NCI-H748 treated with DMSO at 0.1 percent for 48 hours (cell line): ENCODE data around the gene ACD.

Experiments used
- DNase-seq: peaks from one replicate; lab custom pipeline; 2025; lab: John Stamatoyannopoulos, UW

Gene ACD

DNA sequence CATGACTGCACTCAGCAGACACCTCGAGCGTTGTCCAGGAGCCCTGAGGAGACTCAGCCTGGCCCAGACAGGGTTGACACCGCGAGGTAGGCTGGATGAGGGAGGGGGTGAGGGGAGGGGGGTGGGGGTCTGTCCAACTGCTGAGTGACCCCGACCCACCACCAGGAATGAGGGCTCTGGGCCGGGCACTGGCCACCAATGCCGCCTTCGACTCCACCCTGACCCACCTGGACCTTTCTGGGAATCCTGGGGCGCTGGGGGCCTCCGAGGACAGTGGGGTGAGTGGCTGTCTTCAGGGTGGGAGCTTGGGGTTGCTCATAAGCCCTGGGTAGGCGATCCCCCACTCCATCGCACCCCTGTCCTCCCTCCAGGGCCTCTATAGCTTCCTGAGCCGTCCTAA is 12.4 kb downstream of the ACD start:
- no peak for DNase-seq

DNA sequence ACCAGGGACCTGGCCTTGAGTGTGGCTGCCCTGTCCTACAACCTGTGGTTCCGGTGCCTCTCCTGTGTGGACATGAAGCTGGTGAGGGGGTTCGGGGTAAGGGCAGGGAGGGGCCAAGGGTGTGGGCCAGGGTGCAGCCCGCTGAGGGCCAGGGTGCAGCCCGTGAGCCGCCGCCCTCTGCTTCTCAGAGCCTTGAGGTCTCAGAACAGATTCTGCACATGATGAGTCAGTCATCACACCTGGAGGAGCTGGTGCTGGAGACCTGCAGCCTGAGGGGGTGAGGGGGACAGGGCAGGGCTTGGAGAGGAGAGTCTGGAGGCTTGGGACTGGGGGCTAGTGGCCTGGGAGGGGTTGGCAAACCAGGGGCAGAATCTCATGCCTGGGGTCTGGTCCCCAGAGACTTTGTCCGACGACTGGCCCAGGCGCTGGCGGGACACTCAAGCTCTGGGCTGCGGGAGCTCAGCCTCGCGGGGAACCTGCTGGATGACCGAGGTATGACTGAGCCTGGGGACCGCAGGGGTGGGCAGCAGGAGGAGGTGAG is 12.9 kb downstream of the ACD start:
- no peak for DNase-seq

GRCh38 chr16:67645397-67646121 is 14.5 kb downstream of the ACD start:
- no peak for DNase-seq

GRCh38 chr16:67644038-67644437 is 16.0 kb downstream of the ACD start:
- DNase-seq = no peak

DNA sequence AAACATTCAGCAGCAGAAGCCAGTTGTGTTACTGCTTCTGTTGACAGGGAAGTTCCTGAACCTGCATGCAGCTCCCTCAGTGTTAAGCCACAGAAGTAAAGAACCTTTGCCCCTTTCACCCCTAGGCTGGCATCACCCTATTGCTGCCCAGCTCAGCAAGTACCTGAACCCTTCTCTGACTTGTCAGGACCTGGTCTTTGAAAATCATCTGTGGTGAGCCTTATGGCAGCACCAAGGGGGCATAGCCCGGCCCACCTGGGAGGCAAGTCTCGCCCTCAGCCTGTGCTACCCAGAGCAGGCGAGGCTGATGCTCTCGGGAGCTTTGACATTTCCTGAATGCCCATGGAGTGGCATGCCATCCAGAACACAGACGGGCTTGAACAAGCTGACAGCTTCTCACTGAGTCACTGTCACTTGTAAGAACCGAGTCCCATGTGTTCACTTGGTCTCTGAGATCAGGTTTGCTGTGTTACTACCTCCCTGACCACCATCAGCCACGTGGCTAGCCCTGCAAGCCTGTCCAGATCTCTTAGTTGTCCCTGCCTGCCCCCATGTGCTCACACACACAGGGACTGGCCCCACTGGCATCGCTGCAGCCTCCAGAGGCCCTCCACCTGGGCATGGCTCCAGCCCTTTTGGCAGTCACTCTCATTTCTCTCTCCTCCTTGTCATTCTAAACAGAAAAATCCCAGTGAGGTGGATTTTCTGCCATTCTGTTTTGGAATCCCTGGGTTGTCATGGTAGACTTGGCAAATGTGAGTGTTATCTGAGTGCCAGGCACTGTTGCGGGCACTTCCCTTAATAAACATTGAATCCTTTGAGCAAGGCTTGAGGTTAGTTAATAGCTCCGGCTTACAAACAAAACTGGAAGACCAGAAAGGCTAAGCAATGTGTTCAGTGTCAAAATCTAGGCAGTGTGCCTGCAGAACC is 18.0 kb downstream of the ACD start:
- no peak for DNase-seq

DNA sequence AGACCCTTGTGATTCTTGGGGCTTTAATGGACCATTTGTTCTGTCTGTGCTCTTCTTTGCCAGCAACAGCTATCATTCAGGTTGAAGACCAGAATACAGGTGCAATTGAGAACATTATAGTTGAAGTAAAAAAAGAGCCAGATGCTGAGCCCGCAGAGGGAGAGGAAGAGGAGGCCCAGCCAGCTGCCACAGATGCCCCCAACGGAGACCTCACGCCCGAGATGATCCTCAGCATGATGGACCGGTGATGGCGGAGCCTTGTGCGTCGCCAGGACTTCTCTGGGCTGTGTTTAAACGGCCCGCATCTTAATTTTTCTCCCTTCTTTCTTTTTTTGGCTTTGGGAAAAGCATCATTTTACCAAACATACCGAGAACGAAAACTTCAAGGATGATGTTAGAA is 22.4 kb downstream of the ACD start:
- no peak for DNase-seq

GRCh38 chr16:67636713-67637112 is 23.3 kb downstream of the ACD start:
- no peak for DNase-seq

GRCh38 chr16:67632415-67633172 is 27.5 kb downstream of the ACD start:
- no peak for DNase-seq

DNA sequence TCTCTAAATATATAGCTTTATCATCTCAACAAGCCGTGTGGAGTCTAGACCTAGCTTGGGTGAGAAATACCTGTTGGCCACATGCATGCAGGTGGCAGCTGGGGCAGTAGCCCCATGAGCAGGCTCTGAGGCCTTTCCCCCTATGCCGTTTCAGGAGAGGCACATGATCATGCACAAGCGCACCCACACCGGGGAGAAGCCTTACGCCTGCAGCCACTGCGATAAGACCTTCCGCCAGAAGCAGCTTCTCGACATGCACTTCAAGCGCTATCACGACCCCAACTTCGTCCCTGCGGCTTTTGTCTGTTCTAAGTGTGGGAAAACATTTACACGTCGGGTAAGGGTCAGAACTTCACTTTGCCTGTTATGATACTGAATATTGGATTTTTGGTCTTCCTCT is 31.8 kb downstream of the ACD start:
- no peak for DNase-seq

GRCh38 chr16:67613808-67614207 is 46.3 kb downstream of the ACD start:
- DNase-seq = no peak

DNA sequence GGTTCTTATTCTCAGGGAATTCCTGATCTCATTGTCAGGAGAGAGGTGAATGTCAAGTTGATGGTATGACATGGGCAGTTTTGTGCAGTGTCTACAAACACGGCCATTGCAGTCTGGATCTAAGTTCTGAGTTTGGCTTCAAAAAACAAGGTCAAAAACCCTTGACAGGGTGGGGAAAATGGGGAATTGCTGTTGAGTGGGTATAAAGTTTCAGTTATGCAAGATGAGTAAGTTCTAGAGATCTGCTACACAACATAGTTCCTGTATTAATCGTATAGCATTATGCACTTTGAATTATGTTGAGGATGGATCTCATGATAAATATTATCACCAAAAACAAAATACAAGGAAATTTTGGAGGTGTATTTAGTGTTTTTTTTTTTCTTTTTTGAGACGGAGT is 51.7 kb downstream of the ACD start:
- DNase-seq = no peak
